Measurements from ENCODE around the gene DHCR7.
"Not testable (repeated sequence)": the region's sequence is repeated elsewhere in the genome, so short reads cannot be mapped to it uniquely, and the experiment has no call there.

Gene DHCR7

GRCh38 chr11:71437879-71438278 is 10.3 kb downstream of the DHCR7 start:
- no peak for DNase-seq (ENCODE audit: low spot score)

DNA sequence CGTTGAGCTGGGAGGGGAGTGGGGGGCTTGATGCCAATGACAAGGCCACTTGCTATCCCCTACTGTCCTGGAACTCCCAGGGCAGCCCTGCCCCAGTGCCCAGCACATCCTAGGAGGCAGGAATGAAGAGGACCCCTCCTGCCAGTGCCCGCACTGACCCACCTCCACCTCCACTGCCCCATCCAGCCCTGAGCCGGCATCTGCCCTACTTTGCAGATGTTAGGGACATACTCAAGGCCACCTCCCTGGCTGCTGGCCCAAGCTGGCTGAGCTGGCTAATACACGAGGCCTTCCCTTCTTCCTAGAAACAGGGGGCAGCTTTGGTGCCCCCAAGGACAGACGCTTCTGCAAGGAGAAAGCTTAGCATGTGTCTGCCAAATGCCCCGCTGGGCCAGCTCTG is 10.8 kb downstream of the DHCR7 start:
- DNase-seq (ENCODE audit: low spot score), result no peak

- DNase-seq (ENCODE audit: low spot score), result no peak
Measured at GRCh38 chr11:71436861-71437260, 11.3 kb downstream of the DHCR7 start.

DNA sequence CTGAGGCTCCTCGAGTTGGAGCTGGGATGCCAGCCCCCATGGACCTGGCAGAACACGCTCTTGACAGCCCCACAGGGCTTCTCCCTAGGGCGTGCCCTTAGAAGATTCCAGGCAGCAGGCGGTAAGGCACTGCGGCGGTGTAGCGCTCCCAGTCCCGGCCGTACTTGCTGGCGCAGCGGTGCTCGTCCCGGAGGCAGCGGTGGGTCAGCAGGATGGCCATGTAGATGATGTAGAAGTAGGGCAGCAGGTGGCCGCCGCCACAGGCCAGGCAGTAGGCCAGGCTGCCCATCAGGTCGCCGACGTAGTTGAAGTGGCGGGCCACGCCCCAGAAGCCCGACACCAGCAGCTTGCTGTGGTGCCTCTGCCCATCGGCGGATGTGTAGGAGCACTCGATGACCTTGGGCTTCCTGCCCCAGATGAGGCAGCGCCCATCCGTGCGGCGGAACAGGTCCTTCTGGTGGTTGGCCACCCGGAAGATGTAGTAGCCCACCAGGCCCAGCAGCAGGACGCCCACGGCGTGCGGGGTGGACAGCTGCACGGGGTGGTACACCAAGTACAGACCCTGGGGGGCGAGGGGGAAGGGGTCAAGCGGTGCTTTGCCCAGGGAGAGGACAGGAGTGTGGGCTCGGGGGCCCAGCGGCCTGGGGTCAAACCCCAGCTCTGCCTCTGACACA is 12.8 kb downstream of the DHCR7 start:
- DNase-seq (ENCODE audit: low spot score), result no peak

GRCh38 chr11:71434576-71435130 is 13.5 kb downstream of the DHCR7 start:
- DNase-seq (ENCODE audit: low spot score), result no peak

GRCh38 chr11:71433648-71434450 is 14.3 kb downstream of the DHCR7 start:
- peak; percentile 46 for DNase-seq (ENCODE audit: low spot score)

- DNase-seq (ENCODE audit: low spot score), result no peak
Measured at GRCh38 chr11:71432761-71433647, 15.2 kb downstream of the DHCR7 start.

DNA sequence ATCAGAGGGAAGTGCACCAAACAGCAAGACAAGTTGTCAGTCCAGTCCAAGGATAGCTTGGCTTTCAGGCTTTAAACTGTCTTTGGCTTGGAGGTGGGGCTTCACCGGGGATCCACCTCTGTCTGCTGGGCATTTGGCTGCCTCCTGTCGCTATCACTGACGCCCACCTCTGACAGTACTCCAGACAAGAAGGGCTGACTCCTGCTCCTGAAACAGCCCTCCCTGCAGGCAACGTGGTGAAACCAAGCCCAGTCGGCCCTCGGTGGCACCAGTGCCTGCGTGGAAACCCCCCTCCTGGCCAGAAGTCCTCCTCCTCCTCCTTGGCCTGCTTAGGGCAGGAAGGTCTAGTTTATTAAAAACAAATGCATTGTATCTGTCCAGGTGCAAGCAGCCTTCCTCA is 16.9 kb downstream of the DHCR7 start:
- no peak for DNase-seq (ENCODE audit: low spot score)

GRCh38 chr11:71430166-71430565 is 18.0 kb downstream of the DHCR7 start:
- no peak for DNase-seq (ENCODE audit: low spot score)

GRCh38 chr11:71429701-71430100 is 18.5 kb downstream of the DHCR7 start:
- DNase-seq (ENCODE audit: low spot score), result no peak

DNA sequence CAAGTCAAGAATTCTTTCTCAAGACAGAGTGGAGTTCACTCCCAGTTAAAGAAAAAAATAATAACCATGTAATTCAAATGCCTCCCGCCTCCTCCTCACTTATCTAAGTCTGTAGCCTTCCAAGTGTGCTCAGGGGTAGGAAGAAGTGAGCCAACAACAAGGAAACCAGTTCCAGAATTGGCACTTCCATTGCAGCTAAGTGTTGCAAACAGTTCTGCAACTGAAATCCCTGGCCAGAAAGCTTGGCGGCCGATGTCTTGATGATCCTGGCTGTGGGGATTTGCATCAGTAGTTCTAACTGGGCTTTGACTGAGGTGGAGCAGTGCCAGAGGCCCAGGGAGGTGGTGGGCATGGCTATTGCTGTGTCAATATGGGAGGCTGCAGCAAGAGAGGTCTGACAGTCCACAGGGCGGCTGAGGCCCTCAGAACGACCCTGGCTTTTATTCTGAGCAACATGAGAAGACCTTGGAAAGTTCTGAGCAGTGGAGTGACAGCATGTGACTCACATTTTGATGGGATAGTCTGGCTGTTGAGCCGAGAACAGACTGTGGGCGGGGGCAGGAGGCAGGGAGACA is 19.2 kb downstream of the DHCR7 start:
- DNase-seq (ENCODE audit: low spot score), result no peak

- no peak for DNase-seq (ENCODE audit: low spot score)
Measured at GRCh38 chr11:71426413-71426812, 21.8 kb downstream of the DHCR7 start.

GRCh38 chr11:71425860-71426259 is 22.3 kb downstream of the DHCR7 start:
- DNase-seq (ENCODE audit: low spot score), result no peak

DNA sequence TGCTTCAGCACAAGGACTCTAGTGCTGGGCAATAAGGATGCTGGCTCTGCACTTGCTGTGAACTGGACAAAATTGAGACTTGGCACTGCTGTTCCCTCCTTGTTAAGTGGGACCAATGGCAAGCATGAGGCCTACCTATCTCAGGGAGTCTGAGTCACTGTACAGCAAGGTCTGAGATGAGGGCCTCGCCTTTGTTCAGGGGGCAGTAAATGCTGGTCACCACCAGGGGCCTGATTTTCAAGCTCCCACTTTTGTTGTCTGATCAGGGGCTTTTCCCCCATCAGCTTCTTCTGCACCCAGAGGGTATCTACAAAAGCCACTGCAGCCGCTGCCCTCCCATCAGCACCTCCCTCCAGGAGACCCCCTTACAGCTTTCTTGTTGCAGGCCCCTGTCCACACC is 22.8 kb downstream of the DHCR7 start:
- DNase-seq (ENCODE audit: low spot score), result no peak

DNA sequence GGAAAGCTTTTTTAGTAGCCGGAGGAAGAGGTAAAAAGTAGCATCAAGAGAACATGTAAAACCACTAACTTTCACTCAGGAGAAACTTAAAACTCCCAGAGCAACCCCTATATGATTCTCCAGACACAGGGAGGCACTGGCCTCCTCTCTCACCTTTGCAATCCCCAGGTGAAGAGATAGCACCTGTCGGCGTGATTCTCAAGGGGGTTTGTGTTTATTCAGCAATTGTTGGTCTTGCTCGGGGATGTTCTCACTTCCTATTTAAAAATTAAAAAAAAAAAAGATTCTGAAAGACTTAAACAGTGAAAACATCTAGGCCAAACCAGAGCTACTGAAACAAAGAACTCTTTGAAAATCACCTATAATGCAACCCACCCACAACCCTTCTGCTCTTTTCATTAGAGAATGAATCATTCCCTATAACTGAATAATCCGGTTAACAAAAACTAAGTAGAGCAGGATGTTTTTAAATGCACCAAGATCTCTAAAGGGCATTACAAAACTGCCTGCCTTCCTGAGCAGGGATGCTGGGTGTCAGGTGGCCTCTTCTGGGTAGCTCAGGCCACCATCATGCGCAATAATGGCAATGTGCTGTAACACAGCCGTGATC is 24.9 kb downstream of the DHCR7 start:
- DNase-seq (ENCODE audit: low spot score), result no peak

GRCh38 chr11:71422318-71422717 is 25.9 kb downstream of the DHCR7 start:
- DNase-seq (ENCODE audit: low spot score), result not testable (repeated sequence)

- no peak for DNase-seq (ENCODE audit: low spot score)
Measured at GRCh38 chr11:71421392-71421950, 26.7 kb downstream of the DHCR7 start.

GRCh38 chr11:71420455-71421241 is 27.5 kb downstream of the DHCR7 start:
- DNase-seq (ENCODE audit: low spot score), result peak; percentile 44

- no peak for DNase-seq (ENCODE audit: low spot score)
Measured at GRCh38 chr11:71418643-71419042, 29.6 kb downstream of the DHCR7 start.

DNA sequence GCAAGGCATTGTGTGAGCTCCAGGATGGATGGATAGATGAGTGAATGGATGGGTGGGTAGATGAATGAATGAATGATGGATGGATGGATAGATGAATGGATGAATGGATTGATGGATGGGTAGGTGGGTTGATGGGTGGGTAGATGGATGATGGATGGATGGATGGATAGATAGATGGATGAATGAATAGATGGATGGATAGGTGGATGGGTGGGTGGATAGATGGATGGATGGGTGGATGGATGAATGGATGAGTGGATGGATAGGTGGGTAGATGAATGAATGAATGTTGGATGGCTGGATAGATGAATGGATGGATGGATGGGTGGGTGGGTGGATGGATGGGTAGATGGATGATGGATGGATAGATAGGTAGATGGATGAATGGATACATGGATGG is 33.5 kb downstream of the DHCR7 start:
- no peak for DNase-seq (ENCODE audit: low spot score)

Measured in cerebellar cortex (tissue), 1 donor.